Measurements from ENCODE around the gene PSEN1. TPM values are rescaled to one million over a fixed set of nuclear protein-coding genes. Genes with fewer than 3 reads are reported as not detected.
A peak's percentile ranks its signal among the peaks of the same experiment; 100 is the strongest.

PSEN1 gene
- total and polyA plus RNA-seq, 10 of the 15 experiments (the other 5 are each of a cell fraction or from before 2014, with no cell fraction given), result 8.9 to 32.3 (median 21.8) TPM

DNA sequence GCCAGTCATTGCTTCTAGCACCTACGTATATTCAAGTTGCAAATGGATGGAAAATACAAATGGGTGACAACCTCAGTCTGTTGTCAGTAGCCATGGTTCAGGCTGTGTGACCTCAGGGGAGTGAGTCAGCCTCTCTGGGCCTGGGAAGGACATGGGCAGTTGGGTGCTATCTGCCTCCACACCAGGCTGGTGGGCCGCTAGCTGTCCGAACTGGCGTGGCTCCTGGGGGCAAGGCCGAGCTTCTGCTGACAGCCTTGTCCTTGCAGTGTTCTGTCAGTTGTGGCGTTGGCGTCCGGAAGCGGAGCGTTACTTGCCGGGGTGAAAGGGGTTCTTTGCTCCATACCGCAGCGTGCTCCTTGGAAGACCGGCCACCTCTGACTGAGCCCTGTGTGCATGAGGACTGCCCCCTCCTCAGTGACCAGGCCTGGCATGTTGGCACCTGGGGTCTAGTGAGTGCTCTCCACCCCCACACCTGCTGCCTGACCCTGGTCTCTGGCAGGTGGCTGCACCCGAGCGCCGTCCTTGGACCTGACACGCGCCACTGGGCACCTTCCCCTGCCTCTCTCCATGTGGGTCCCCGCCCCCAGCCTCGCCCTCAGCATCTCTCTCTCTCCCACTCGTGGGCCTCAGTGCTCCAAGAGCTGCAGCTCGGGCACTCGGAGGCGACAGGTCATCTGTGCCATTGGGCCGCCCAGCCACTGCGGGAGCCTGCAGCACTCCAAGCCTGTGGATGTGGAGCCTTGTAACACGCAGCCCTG lies 118.1 kb downstream of the PSEN1 start:
- WGBS (ENCODE audit: insufficient coverage, insufficient replicate concordance, low lambda C conversion rate, missing lambda C conversion rate), result 91% methylated on average over 28 of the region's 28 CpGs
- Histone ChIP-seq H3K36me3 (ENCODE audit: control insufficient read depth in 2 of 2, insufficient read depth in 2 of 2, low read length in 1 of 2) (no peaks in the 10 kb centered on the region; a peak in 1 of 4 replicates), H3K4me1 (ENCODE audit: control insufficient read depth, insufficient read depth, low read length) (no peaks in the 10 kb centered on the region; the same call in 1 of the 2 replicates), H3K4me3 (no peak overlapping the region), H3K9me3 (replicated peaks; ENCODE audit: control insufficient read depth, insufficient read depth, low read length) (no peaks in the 10 kb centered on the region), H4K20me1 (ENCODE audit: control insufficient read depth, insufficient read depth) (no peaks in the 10 kb centered on the region), H3K4me2 (ENCODE audit: control insufficient read depth, insufficient read depth) (no peak overlapping the region), H3K9ac (ENCODE audit: control insufficient read depth, insufficient read depth, low read length) (no peak overlapping the region), H2AFZ (ENCODE audit: control insufficient read depth, low read depth, low read length) (no peak overlapping the region), H3K27me3 (replicated peaks in 1 of 2; ENCODE audit: control insufficient read depth in 2 of 2, insufficient read depth in 2 of 2, low read length in 1 of 2) (no peaks in the 10 kb centered on the region), H3K79me2 (ENCODE audit: control insufficient read depth, insufficient read depth, low read length) (no peaks in the 10 kb centered on the region), H3K27ac (ENCODE audit: control insufficient read depth, insufficient read depth) (no peak overlapping the region)
- TSS peak; percentile 31 for BruUV-seq (replicated peaks)
- TF ChIP-seq ASH2L (IDR thresholded peaks at IDR 0.05; ENCODE audit: borderline replicate concordance, low read depth) (no peak), DPF2 (IDR thresholded peaks at IDR 0.05) (no peak), IKZF1 (conservative IDR thresholded peaks at IDR 0.05) (no peak), KAT2A (conservative IDR thresholded peaks at IDR 0.05; ENCODE audit: control insufficient read depth, low read depth, low read length) (no peak), NFYB (IDR thresholded peaks at IDR 0.05; ENCODE audit: insufficient read depth, low read depth, low read length) (no peak), MEF2B (IDR thresholded peaks at IDR 0.05; ENCODE audit: partially characterized antibody, poor library complexity, severe bottlenecking) (no peak), KDM1A (IDR thresholded peaks at IDR 0.05; ENCODE audit: borderline replicate concordance) (no peak), IKZF2 (IDR thresholded peaks at IDR 0.05) (no peak), SIX5 (IDR thresholded peaks at IDR 0.05; ENCODE audit: low read depth, low read length, severe bottlenecking) (no peak), ZNF217 (IDR thresholded peaks at IDR 0.05) (no peak), SRF (IDR thresholded peaks at IDR 0.05; ENCODE audit: low read depth in 2 of 2, low read length in 2 of 2) (no peak), SIN3A (IDR thresholded peaks at IDR 0.05; ENCODE audit: low read depth, low read length) (no peak), ZNF24 (IDR thresholded peaks at IDR 0.05) (no peak), SPI1 (IDR thresholded peaks at IDR 0.05; ENCODE audit: borderline replicate concordance, insufficient read depth, low read depth, low read length) (no peak), GATAD2B (conservative IDR thresholded peaks at IDR 0.05; ENCODE audit: low read depth) (no peak), MTA2 (IDR thresholded peaks at IDR 0.05; ENCODE audit: low read depth) (no peak), FOXK2 (IDR thresholded peaks at IDR 0.05) (no peak)
- TF ChIP-seq, protein P1, sequence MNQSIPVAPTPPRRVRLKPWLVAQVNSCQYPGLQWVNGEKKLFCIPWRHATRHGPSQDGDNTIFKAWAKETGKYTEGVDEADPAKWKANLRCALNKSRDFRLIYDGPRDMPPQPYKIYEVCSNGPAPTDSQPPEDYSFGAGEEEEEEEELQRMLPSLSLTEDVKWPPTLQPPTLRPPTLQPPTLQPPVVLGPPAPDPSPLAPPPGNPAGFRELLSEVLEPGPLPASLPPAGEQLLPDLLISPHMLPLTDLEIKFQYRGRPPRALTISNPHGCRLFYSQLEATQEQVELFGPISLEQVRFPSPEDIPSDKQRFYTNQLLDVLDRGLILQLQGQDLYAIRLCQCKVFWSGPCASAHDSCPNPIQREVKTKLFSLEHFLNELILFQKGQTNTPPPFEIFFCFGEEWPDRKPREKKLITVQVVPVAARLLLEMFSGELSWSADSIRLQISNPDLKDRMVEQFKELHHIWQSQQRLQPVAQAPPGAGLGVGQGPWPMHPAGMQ (IDR thresholded peaks at IDR 0.05; ENCODE audit: borderline replicate concordance), result no peak
- FAIRE-seq (no peak), ATAC-seq (no peak), DNase-seq (ENCODE audit: low read depth, low spot score) (no peak)
- intact Hi-C loops (cut with micrococcal nuclease; ENCODE audit: unreplicated experiment) (no loop called here), in situ Hi-C loops (cut with MboI) (no loop called here)
- POLR2A ChIA-PET, result no interaction called here
- RAD21 ChIA-PET (ENCODE audit: unreplicated experiment), result no interaction called here
- CTCF ChIA-PET, result no interaction called here
- SMC1A ChIA-PET (ENCODE audit: uncharacterized antibody, unreplicated experiment), result no interaction called here

Data from GM12878 (cell line).